Measurements from ENCODE around the gene UBL4A.
A peak's percentile ranks its signal among the peaks of the same experiment; 100 is the strongest.
"Not testable (repeated sequence)": the region's sequence is repeated elsewhere in the genome, so short reads cannot be mapped to it uniquely, and the experiment has no call there.

Gene UBL4A

DNA sequence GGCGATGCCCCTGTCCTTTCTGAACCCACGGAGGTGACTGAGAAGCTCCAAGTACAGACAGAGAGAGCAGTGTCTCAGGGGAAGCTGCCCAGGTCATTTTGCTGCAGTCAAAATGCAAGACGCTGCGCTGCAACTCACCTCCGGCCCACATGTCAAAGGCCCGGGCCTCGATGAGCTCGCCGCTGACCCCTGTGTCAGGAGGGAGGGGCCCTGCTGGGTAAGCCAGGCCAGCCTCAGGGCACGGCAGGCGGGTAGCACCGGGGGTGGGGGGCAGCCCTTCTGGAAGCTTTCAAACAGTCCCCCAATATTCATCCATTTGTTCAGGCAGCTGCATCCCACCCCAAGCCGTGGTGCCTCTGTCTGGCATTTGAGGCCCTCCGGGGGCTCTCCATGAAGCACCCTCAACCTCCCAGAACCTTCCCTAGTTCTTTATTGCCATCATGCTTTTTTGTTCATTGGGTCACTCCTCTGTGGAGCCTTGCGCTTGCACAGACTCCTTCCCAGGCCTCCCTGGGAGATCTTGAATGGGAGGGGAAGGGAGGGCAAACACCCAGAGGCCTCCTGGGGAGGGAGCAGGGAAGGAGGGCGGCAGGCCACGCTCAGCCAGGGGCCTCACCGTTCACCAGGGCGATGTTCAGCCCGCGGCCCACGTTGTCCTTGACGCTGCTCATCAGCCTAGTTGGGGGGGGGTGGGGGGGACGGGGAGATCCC, 21.4 kb upstream of the UBL4A start:
- H3K27me3 ChIP-seq (ENCODE audit: insufficient read depth, low read length) = no peaks in the 10 kb centered on the region
- no peak overlapping the region for H3K27ac ChIP-seq (ENCODE audit: low read depth, low read length)
- H3K4me1 ChIP-seq (ENCODE audit: control insufficient read depth, insufficient read depth, low read length, unreplicated experiment) = peaks cover 12% of the 10 kb centered on the region
- H3K79me2 ChIP-seq (ENCODE audit: control insufficient read depth, insufficient read depth, low read length, unreplicated experiment) = no peaks in the 10 kb centered on the region
- H2AFZ ChIP-seq (ENCODE audit: low read length, unreplicated experiment) = no peak overlapping the region
- H3K4me3 ChIP-seq (ENCODE audit: low read depth, low read length) = no peak overlapping the region
- H3K36me3 ChIP-seq (ENCODE audit: insufficient read depth, low read length) = no peaks in the 10 kb centered on the region

GRCh38 chrX:154506483-154507332, 20.3 kb upstream of the UBL4A start:
- Histone ChIP-seq H2AFZ (ENCODE audit: low read length, unreplicated experiment) (no peak overlapping the region), H3K27ac (ENCODE audit: low read depth, low read length) (no peak overlapping the region)

DNA sequence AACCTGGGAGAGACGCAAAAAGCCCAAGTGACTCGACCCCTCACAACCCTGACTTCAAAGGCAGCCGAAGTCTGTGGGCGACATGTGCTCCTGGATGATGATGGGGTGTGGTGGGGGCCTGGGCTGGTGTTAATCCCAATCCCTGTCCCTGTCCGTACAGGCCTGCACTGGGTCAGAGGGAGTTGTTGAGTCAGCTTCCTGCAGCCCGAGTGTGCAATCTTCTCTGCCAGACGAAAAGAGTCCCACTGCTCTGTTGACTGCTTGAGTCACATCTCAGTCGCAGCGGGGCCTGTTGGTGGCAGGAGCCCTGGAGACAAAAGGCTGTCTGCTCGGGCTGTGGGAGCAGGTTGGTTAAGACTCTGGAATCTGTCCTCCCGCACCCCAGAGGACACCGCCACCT, 19.3 kb upstream of the UBL4A start:
- H3K27me3 ChIP-seq (ENCODE audit: insufficient read depth, low read length) = no peaks in the 10 kb centered on the region
- no peaks in the 10 kb centered on the region for H3K36me3 ChIP-seq (ENCODE audit: insufficient read depth, low read length)
- no peak overlapping the region for H2AFZ ChIP-seq (ENCODE audit: low read length, unreplicated experiment)
- peak overlapping the region; percentile 52 for H3K27ac ChIP-seq (ENCODE audit: low read depth, low read length)
- no peak overlapping the region for H3K4me3 ChIP-seq (ENCODE audit: low read depth, low read length)
- peaks cover 12% of the 10 kb centered on the region for H3K4me1 ChIP-seq (ENCODE audit: control insufficient read depth, insufficient read depth, low read length, unreplicated experiment)
- H3K79me2 ChIP-seq (ENCODE audit: control insufficient read depth, insufficient read depth, low read length, unreplicated experiment) = no peaks in the 10 kb centered on the region

More at GRCh38 chrX:154506483-154507332, 20.3 kb upstream of the UBL4A start:
- H3K4me1 ChIP-seq (ENCODE audit: control insufficient read depth, insufficient read depth, low read length, unreplicated experiment) = peaks cover 12% of the 10 kb centered on the region
- H3K27me3 ChIP-seq (ENCODE audit: insufficient read depth, low read length) = no peaks in the 10 kb centered on the region
- H3K79me2 ChIP-seq (ENCODE audit: control insufficient read depth, insufficient read depth, low read length, unreplicated experiment) = no peaks in the 10 kb centered on the region
- H3K4me3 ChIP-seq (ENCODE audit: low read depth, low read length) = no peak overlapping the region
- H3K36me3 ChIP-seq (ENCODE audit: insufficient read depth, low read length) = no peaks in the 10 kb centered on the region

DNA sequence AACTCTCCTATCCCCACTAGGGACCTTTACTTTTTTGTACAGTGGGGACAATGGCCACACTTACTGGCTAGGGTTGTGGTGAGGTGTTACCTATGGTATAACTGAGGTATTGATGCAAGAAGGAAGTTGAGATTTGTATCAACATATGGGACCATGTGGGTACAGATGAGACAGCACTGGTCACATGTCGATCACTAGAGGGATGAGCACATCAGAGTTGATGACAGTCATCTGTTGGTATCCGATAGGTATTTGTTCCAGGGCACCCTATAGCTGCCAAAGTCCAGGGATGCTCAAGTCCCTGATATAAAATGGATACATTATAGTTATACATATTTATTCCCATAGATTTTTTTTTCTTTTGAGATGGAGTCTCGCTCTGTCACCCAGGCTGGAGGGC, 16.6 kb upstream of the UBL4A start:
- Histone ChIP-seq H3K27me3 (ENCODE audit: insufficient read depth, low read length) (no peaks in the 10 kb centered on the region), H3K4me1 (ENCODE audit: control insufficient read depth, insufficient read depth, low read length, unreplicated experiment) (peaks cover 12% of the 10 kb centered on the region), H3K36me3 (ENCODE audit: insufficient read depth, low read length) (no peaks in the 10 kb centered on the region), H3K79me2 (ENCODE audit: control insufficient read depth, insufficient read depth, low read length, unreplicated experiment) (no peaks in the 10 kb centered on the region), H3K4me3 (ENCODE audit: low read depth, low read length) (no peak overlapping the region), H3K27ac (ENCODE audit: low read depth, low read length) (no peak overlapping the region), H2AFZ (ENCODE audit: low read length, unreplicated experiment) (no peak overlapping the region)

DNA sequence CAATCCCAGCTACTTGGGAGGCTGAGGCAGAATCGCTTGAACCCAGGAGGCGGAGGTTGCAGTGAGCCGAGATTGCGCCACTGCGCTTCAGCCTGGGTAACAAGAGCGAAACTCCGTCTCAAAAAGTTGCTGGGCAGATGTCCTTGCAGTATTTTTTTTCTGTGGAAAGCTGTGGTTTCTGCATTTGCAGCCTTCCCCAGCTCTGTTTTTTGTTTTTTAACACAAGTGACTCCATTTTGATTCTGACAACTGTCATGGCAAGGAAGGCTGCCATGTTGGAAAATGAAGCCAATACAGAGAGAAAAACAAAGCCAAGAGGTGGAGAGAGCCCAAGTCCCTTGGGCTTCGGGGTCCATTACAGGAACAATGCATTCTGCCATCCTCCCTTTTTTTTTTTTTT, 15.7 kb upstream of the UBL4A start:
- H3K27me3 ChIP-seq (ENCODE audit: insufficient read depth, low read length) = no peaks in the 10 kb centered on the region

DNA sequence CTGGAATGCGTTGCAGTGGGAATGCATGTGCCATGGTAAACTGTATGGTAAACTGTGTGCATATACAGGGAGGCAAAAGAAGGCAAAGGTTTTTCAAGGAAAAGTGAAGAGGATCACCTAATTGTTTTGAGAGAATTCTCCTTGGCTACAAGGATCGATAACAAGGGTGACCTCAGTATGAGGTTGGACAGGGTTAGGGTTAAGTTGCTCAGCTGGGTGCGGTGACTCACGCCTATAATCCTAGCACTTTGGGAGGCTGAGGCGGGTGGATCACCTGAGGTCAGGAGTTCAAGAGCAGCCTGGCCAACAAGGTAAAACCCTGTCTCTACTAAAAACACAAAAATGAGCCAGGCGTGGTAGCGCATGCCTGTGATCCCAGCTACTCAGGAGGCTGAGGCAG, 15.0 kb upstream of the UBL4A start:
- H3K79me2 ChIP-seq (ENCODE audit: control insufficient read depth, insufficient read depth, low read length, unreplicated experiment); H3K27ac ChIP-seq (ENCODE audit: low read depth, low read length); H3K36me3 ChIP-seq (ENCODE audit: insufficient read depth, low read length); H2AFZ ChIP-seq (ENCODE audit: low read length, unreplicated experiment); H3K27me3 ChIP-seq (ENCODE audit: insufficient read depth, low read length); H3K4me3 ChIP-seq (ENCODE audit: low read depth, low read length): not testable (repeated sequence)
- peaks cover 16% of the 10 kb centered on the region for H3K4me1 ChIP-seq (ENCODE audit: control insufficient read depth, insufficient read depth, low read length, unreplicated experiment)

More for the DNA sequence above, 15.7 kb upstream of the UBL4A start:
- Histone ChIP-seq H3K4me1 (ENCODE audit: control insufficient read depth, insufficient read depth, low read length, unreplicated experiment) (peaks cover 13% of the 10 kb centered on the region), H3K36me3 (ENCODE audit: insufficient read depth, low read length) (no peaks in the 10 kb centered on the region), H3K4me3 (ENCODE audit: low read depth, low read length) (no peak overlapping the region), H3K79me2 (ENCODE audit: control insufficient read depth, insufficient read depth, low read length, unreplicated experiment) (no peaks in the 10 kb centered on the region), H2AFZ (ENCODE audit: low read length, unreplicated experiment) (no peak overlapping the region), H3K27ac (ENCODE audit: low read depth, low read length) (no peak overlapping the region)

- not testable (repeated sequence) for H3K79me2 ChIP-seq (ENCODE audit: control insufficient read depth, insufficient read depth, low read length, unreplicated experiment); H3K4me1 ChIP-seq (ENCODE audit: control insufficient read depth, insufficient read depth, low read length, unreplicated experiment); H2AFZ ChIP-seq (ENCODE audit: low read length, unreplicated experiment); H3K27me3 ChIP-seq (ENCODE audit: insufficient read depth, low read length); H3K27ac ChIP-seq (ENCODE audit: low read depth, low read length); H3K4me3 ChIP-seq (ENCODE audit: low read depth, low read length); H3K36me3 ChIP-seq (ENCODE audit: insufficient read depth, low read length)
Measured at GRCh38 chrX:154496591-154497137, 10.2 kb upstream of the UBL4A start.

DNA sequence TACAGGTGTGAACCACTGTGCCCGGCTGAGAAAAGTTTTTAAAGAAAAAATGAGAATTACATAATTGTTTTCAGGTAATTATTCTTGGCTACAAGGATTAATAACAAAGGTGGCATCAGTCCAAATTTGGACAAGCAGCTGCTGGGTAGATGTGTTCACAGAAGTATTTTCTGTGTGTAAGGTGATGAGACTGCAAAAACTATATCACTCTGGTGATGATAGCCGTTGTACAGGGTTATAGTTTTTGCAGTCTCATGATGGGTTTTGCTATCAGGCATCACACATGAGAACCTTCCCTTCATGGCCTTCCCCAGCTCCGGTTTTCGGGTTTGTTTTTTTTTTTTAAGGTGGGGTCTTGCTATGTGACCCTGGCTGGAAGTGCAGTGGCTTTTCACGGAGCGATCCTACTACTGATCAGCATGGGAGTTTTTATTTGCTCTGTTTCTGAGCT, 9.1 kb upstream of the UBL4A start:
- no peaks in the 10 kb centered on the region for H3K36me3 ChIP-seq (ENCODE audit: insufficient read depth, low read length)
- no peak overlapping the region for H3K4me3 ChIP-seq (ENCODE audit: low read depth, low read length)
- no peak overlapping the region for H2AFZ ChIP-seq (ENCODE audit: low read length, unreplicated experiment)
- peaks cover 4% of the 10 kb centered on the region for H3K4me1 ChIP-seq (ENCODE audit: control insufficient read depth, insufficient read depth, low read length, unreplicated experiment)
- H3K27ac ChIP-seq (ENCODE audit: low read depth, low read length) = no peak overlapping the region
- no peaks in the 10 kb centered on the region for H3K79me2 ChIP-seq (ENCODE audit: control insufficient read depth, insufficient read depth, low read length, unreplicated experiment)
- H3K27me3 ChIP-seq (ENCODE audit: insufficient read depth, low read length) = no peaks in the 10 kb centered on the region

DNA sequence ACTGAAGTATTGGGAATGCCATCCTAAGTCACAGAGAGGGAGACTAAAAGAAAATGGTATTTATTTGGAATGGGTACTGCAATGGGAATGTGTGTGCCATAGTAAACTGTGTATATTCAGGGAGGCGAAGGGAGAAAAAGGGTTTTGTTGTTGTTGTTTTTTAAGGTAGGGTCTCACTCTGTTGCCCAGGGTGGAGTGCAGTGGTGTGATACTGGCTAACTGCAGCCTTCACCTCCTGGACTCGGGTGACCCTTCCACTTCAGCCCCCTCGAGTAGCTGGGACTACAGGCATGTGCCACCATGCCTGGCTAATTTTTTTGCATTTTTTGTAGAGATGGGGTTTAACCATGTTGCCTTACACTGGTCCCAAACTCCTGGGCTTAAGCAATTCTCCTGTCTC, 8.3 kb upstream of the UBL4A start:
- peaks cover under 1% of the 10 kb centered on the region for H3K79me2 ChIP-seq (ENCODE audit: control insufficient read depth, insufficient read depth, low read length, unreplicated experiment)
- H3K4me1 ChIP-seq (ENCODE audit: control insufficient read depth, insufficient read depth, low read length, unreplicated experiment) = peaks cover 4% of the 10 kb centered on the region
- no peaks in the 10 kb centered on the region for H3K36me3 ChIP-seq (ENCODE audit: insufficient read depth, low read length)
- H2AFZ ChIP-seq (ENCODE audit: low read length, unreplicated experiment) = no peak overlapping the region
- H3K27me3 ChIP-seq (ENCODE audit: insufficient read depth, low read length) = no peaks in the 10 kb centered on the region
- H3K4me3 ChIP-seq (ENCODE audit: low read depth, low read length) = no peak overlapping the region
- H3K27ac ChIP-seq (ENCODE audit: low read depth, low read length) = no peak overlapping the region

- H3K4me1 ChIP-seq (ENCODE audit: control insufficient read depth, insufficient read depth, low read length, unreplicated experiment) = no peaks in the 10 kb centered on the region
- no peak within 1 kb of the TSS for H2AFZ ChIP-seq (ENCODE audit: low read length, unreplicated experiment)
- H3K27me3 ChIP-seq (ENCODE audit: insufficient read depth, low read length) = no peaks in the 10 kb centered on the region
- peak within 1 kb of the TSS; percentile 80 for H3K4me3 ChIP-seq (ENCODE audit: low read depth, low read length)
- H3K36me3 ChIP-seq (ENCODE audit: insufficient read depth, low read length) = no peaks in the 10 kb centered on the region
- peak within 1 kb of the TSS; percentile 77 for H3K27ac ChIP-seq (ENCODE audit: low read depth, low read length)
- peaks cover 16% of the 10 kb centered on the region for H3K79me2 ChIP-seq (ENCODE audit: control insufficient read depth, insufficient read depth, low read length, unreplicated experiment)
Measured at GRCh38 chrX:154490414-154491083, 4.1 kb upstream of the UBL4A start, which contains the start of gene SLC10A3. Gene SLC10A3 (minus strand): TSS chrX:154490629. CDS start chrX:154488940, 1,689 bp downstream.

Measured in ACC112 (cell line).